ENCODE measurements around the gene ERCC8. TPM values are rescaled to one million over a fixed set of nuclear protein-coding genes. Genes with fewer than 3 reads are reported as not detected.
"Not testable (repeated sequence)": the region's sequence is repeated elsewhere in the genome, so short reads cannot be mapped to it uniquely, and the experiment has no call there.

Gene ERCC8
- total and polyA plus RNA-seq, 4 donors, result 21.0 to 30.4 (median 25.0) TPM

- Histone ChIP-seq H3K27ac (ENCODE audit: low read depth, low read length) (no peak overlapping the region), H3K9me3 (ENCODE audit: control insufficient read depth, insufficient read depth, low read length) (no peaks in the 10 kb centered on the region), H3K4me1 (ENCODE audit: control insufficient read depth, insufficient read depth, low read length) (no peaks in the 10 kb centered on the region), H3K36me3 (ENCODE audit: control insufficient read depth, insufficient read depth, low read length) (peaks cover 4% of the 10 kb centered on the region), H3K27me3 (ENCODE audit: control insufficient read depth, insufficient read depth, low read length) (no peaks in the 10 kb centered on the region), H3K4me3 (ENCODE audit: low read depth, low read length) (no peak overlapping the region)
- peak in 1 of 6 donors; percentile 10 for DNase-seq (ENCODE audit: low read depth in 4 of 6, low spot score in 6 of 6)
- WGBS (ENCODE audit: insufficient coverage), result no CpG with 5 or more reads among the region's 2 CpGs
These were observed 57.1 kb downstream of the ERCC8 start for GRCh38 chr5:60887746-60888145.

- no peaks in the 10 kb centered on the region for H3K36me3 ChIP-seq (ENCODE audit: control insufficient read depth, insufficient read depth, low read length)
- no peaks in the 10 kb centered on the region for H3K27me3 ChIP-seq (ENCODE audit: control insufficient read depth, insufficient read depth, low read length)
- H3K9me3 ChIP-seq (ENCODE audit: control insufficient read depth, insufficient read depth, low read length), result peaks cover 1% of the 10 kb centered on the region
- H3K4me1 ChIP-seq (ENCODE audit: control insufficient read depth, insufficient read depth, low read length), result no peaks in the 10 kb centered on the region
- no peak overlapping the region for H3K4me3 ChIP-seq (ENCODE audit: low read depth, low read length)
- WGBS (ENCODE audit: insufficient coverage), result no CpG with 5 or more reads among the region's 1 CpG
- no peak overlapping the region for H3K27ac ChIP-seq (ENCODE audit: low read depth, low read length)
- DNase-seq (ENCODE audit: low read depth in 4 of 6, low spot score in 6 of 6), result no peak
These were observed 57.8 kb downstream of the ERCC8 start for GRCh38 chr5:60887096-60887495.

DNA sequence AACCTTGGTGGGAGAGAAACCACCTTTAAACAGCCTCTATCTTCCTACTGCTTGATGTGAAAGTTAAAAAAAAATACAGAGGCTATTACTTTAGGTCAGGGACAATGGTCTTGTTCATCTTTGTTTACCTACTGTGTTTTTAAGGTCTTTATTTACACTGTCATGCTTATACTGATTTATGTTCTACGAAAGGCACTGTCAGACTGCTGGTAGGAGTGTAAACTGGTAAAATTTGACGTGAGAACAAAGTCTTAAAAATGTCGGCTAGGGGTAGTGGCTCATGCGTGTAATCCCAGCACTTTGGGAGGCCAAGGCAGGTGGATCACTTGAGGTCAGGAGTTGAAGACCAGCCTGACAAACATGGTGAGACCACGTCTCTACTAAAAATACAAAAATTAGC lies 58.7 kb downstream of the ERCC8 start:
- DNase-seq (ENCODE audit: low read depth in 4 of 6, low spot score in 6 of 6), result no peak
- Histone ChIP-seq H3K4me3 (ENCODE audit: low read depth, low read length) (no peak overlapping the region), H3K9me3 (ENCODE audit: control insufficient read depth, insufficient read depth, low read length) (peaks cover 1% of the 10 kb centered on the region), H3K36me3 (ENCODE audit: control insufficient read depth, insufficient read depth, low read length) (no peaks in the 10 kb centered on the region), H3K27ac (ENCODE audit: low read depth, low read length) (no peak overlapping the region), H3K4me1 (ENCODE audit: control insufficient read depth, insufficient read depth, low read length) (no peaks in the 10 kb centered on the region), H3K27me3 (ENCODE audit: control insufficient read depth, insufficient read depth, low read length) (no peaks in the 10 kb centered on the region)
- 98% methylated on average over 5 of the region's 5 CpGs for WGBS (ENCODE audit: insufficient coverage)

DNA sequence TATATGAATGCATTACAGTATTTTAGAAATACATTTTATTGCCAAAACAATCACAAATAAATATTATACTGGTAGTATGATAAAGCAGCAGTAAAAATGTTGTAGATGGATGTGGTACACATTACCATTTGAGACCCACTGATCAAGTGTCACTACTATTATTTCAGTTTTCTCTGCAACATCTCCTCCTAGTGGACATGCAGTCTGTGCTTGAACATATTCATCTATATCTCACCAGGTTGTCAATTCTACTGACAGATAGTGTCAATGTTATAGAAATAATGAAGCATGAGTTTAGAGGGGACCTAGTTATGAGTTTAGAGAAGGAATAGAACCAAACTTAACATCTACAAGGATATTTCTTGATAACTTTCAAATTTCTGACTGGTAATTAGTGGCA lies 61.6 kb downstream of the ERCC8 start:
- Histone ChIP-seq H3K27ac (ENCODE audit: low read depth, low read length) (no peak overlapping the region), H3K4me3 (ENCODE audit: low read depth, low read length) (no peak overlapping the region), H3K9me3 (ENCODE audit: control insufficient read depth, insufficient read depth, low read length) (peaks cover 1% of the 10 kb centered on the region), H3K36me3 (ENCODE audit: control insufficient read depth, insufficient read depth, low read length) (no peaks in the 10 kb centered on the region), H3K4me1 (ENCODE audit: control insufficient read depth, insufficient read depth, low read length) (no peaks in the 10 kb centered on the region), H3K27me3 (ENCODE audit: control insufficient read depth, insufficient read depth, low read length) (no peaks in the 10 kb centered on the region)
- DNase-seq (ENCODE audit: low read depth in 4 of 6, low spot score in 6 of 6), result no peak

GRCh38 chr5:60872892-60873291 lies 72.0 kb downstream of the ERCC8 start:
- H3K27ac ChIP-seq (ENCODE audit: low read depth, low read length), result no peak overlapping the region
- no peak for DNase-seq (ENCODE audit: low read depth in 4 of 6, low spot score in 6 of 6)
- H3K36me3 ChIP-seq (ENCODE audit: control insufficient read depth, insufficient read depth, low read length), result no peaks in the 10 kb centered on the region
- H3K4me3 ChIP-seq (ENCODE audit: low read depth, low read length), result no peak overlapping the region
- peaks cover 6% of the 10 kb centered on the region for H3K9me3 ChIP-seq (ENCODE audit: control insufficient read depth, insufficient read depth, low read length)
- H3K4me1 ChIP-seq (ENCODE audit: control insufficient read depth, insufficient read depth, low read length), result no peaks in the 10 kb centered on the region
- H3K27me3 ChIP-seq (ENCODE audit: control insufficient read depth, insufficient read depth, low read length), result no peaks in the 10 kb centered on the region

DNA sequence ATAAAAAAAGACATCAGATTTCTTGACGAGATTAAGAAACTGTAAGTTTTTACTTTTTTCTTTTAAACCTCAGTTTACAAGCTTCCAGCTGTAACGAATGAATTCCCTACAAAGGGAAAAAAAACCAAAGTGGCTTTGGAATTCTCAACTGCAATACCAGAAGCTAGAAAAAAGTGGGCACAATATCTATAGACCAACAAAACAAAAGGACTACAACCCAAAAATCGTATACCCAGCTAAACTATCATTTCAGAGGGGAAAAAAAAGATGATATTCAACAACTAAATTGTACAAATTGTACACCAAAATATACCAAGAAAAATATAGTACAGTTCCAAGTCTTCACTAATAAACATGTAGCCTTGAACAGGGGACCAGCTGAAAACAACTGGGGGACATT lies 74.0 kb downstream of the ERCC8 start:
- Histone ChIP-seq H3K9me3 (ENCODE audit: control insufficient read depth, insufficient read depth, low read length) (peaks cover 6% of the 10 kb centered on the region), H3K27ac (ENCODE audit: low read depth, low read length) (no peak overlapping the region), H3K4me1 (ENCODE audit: control insufficient read depth, insufficient read depth, low read length) (no peaks in the 10 kb centered on the region), H3K4me3 (ENCODE audit: low read depth, low read length) (no peak overlapping the region), H3K36me3 (ENCODE audit: control insufficient read depth, insufficient read depth, low read length) (no peaks in the 10 kb centered on the region), H3K27me3 (ENCODE audit: control insufficient read depth, insufficient read depth, low read length) (no peaks in the 10 kb centered on the region)
- no peak for DNase-seq (ENCODE audit: low read depth in 4 of 6, low spot score in 6 of 6)
- WGBS (ENCODE audit: insufficient coverage), result 100% methylated on average over 1 of the region's 3 CpGs

DNA sequence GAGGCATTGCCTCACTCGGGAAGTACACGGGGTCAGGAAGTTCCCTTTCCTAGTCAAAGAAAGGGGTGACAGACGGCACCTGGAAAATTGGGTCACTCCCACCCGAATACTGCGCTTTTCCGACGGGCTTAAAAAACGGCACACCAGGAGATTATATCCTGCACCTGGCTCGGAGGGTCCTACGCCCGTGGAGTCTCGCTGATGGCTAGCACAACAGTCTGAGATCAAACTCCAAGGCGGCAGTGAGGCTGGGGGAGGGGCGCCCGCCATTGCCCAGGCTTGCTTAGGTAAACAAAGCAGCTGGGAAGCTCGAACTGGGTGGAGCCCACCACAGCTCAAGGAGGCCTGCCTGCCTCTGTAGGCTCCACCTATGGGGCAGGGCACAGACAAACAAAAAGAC lies 84.3 kb downstream of the ERCC8 start:
- DNase-seq (ENCODE audit: low read depth in 4 of 6, low spot score in 6 of 6); H3K36me3 ChIP-seq (ENCODE audit: control insufficient read depth, insufficient read depth, low read length); H3K27me3 ChIP-seq (ENCODE audit: control insufficient read depth, insufficient read depth, low read length); H3K27ac ChIP-seq (ENCODE audit: low read depth, low read length); H3K4me3 ChIP-seq (ENCODE audit: low read depth, low read length); H3K9me3 ChIP-seq (ENCODE audit: control insufficient read depth, insufficient read depth, low read length); H3K4me1 ChIP-seq (ENCODE audit: control insufficient read depth, insufficient read depth, low read length): not testable (repeated sequence)
- 96% methylated on average over 10 of the region's 16 CpGs for WGBS (ENCODE audit: insufficient coverage)

GRCh38 chr5:60856066-60856465 lies 88.8 kb downstream of the ERCC8 start:
- Histone ChIP-seq H3K36me3 (ENCODE audit: control insufficient read depth, insufficient read depth, low read length) (no peaks in the 10 kb centered on the region), H3K4me1 (ENCODE audit: control insufficient read depth, insufficient read depth, low read length) (no peaks in the 10 kb centered on the region), H3K27ac (ENCODE audit: low read depth, low read length) (no peak overlapping the region), H3K4me3 (ENCODE audit: low read depth, low read length) (no peak overlapping the region), H3K27me3 (ENCODE audit: control insufficient read depth, insufficient read depth, low read length) (no peaks in the 10 kb centered on the region), H3K9me3 (ENCODE audit: control insufficient read depth, insufficient read depth, low read length) (no peaks in the 10 kb centered on the region)
- WGBS (ENCODE audit: insufficient coverage), result no CpG with 5 or more reads among the region's 1 CpG
- DNase-seq (ENCODE audit: low read depth in 4 of 6, low spot score in 6 of 6), result no peak

DNA sequence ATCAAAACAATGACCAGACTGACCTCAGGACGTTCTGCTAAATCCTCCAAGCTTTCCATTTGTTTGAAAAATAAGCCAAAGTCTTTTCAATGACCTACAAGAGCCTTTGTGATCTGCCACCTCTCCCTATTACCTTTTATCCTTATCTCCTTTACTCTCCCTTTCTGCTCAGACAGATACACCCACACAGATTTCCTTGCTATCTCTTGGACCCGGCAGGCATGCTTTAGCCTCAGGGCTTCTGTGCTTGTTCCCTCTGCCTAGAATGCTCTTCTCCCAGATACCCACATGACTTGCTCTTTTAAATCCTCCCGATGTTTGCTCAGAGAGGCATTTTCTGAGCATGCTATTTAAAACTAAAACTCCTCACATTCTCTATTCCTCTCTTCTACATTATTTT lies 91.9 kb downstream of the ERCC8 start:
- Histone ChIP-seq H3K27ac (ENCODE audit: low read depth, low read length) (no peak overlapping the region), H3K4me1 (ENCODE audit: control insufficient read depth, insufficient read depth, low read length) (no peaks in the 10 kb centered on the region)
- WGBS (ENCODE audit: insufficient coverage), result 61% methylated on average over 3 of the region's 3 CpGs

GRCh38 chr5:60852317-60852716 lies 92.6 kb downstream of the ERCC8 start:
- H3K4me3 ChIP-seq (ENCODE audit: low read depth, low read length), result no peak overlapping the region
- no peaks in the 10 kb centered on the region for H3K9me3 ChIP-seq (ENCODE audit: control insufficient read depth, insufficient read depth, low read length)
- H3K4me1 ChIP-seq (ENCODE audit: control insufficient read depth, insufficient read depth, low read length), result no peaks in the 10 kb centered on the region
- no peak for DNase-seq (ENCODE audit: low read depth in 4 of 6, low spot score in 6 of 6)
- no peaks in the 10 kb centered on the region for H3K36me3 ChIP-seq (ENCODE audit: control insufficient read depth, insufficient read depth, low read length)
- WGBS (ENCODE audit: insufficient coverage), result 57% methylated on average over 1 of the region's 2 CpGs
- H3K27me3 ChIP-seq (ENCODE audit: control insufficient read depth, insufficient read depth, low read length), result no peaks in the 10 kb centered on the region
- no peak overlapping the region for H3K27ac ChIP-seq (ENCODE audit: low read depth, low read length)

More for the DNA sequence above, 91.9 kb downstream of the ERCC8 start:
- Histone ChIP-seq H3K4me3 (ENCODE audit: low read depth, low read length) (no peak overlapping the region), H3K27me3 (ENCODE audit: control insufficient read depth, insufficient read depth, low read length) (no peaks in the 10 kb centered on the region), H3K9me3 (ENCODE audit: control insufficient read depth, insufficient read depth, low read length) (no peaks in the 10 kb centered on the region), H3K36me3 (ENCODE audit: control insufficient read depth, insufficient read depth, low read length) (no peaks in the 10 kb centered on the region)
- no peak for DNase-seq (ENCODE audit: low read depth in 4 of 6, low spot score in 6 of 6)

Data from spinal cord (tissue), 10 donors.